Measurements from ENCODE around the gene KIF26A.

KIF26A gene

GRCh38 chr14:104101651-104102281, 36.6 kb upstream of the KIF26A start:
- no peak overlapping the region for H3K4me3 ChIP-seq (ENCODE audit: low read depth, low read length)
- TF ChIP-seq CTCF (IDR thresholded peaks at IDR 0.05; ENCODE audit: low read depth, low read length): no peak
- no peak for TF ChIP-seq MAX (IDR thresholded peaks at IDR 0.05; ENCODE audit: low read depth, low read length)
- no peak for TF ChIP-seq MYC (IDR thresholded peaks at IDR 0.05; ENCODE audit: low read depth, low read length)
- TF ChIP-seq POLR2A (IDR thresholded peaks at IDR 0.05; ENCODE audit: extremely low read depth, insufficient read length): no peak
- DNase-seq (ENCODE audit: low read depth): no peak

GRCh38 chr14:104102282-104102914, 36.0 kb upstream of the KIF26A start:
- TF ChIP-seq MAX (IDR thresholded peaks at IDR 0.05; ENCODE audit: low read depth, low read length) (no peak), MYC (IDR thresholded peaks at IDR 0.05; ENCODE audit: low read depth, low read length) (no peak), CTCF (IDR thresholded peaks at IDR 0.05; ENCODE audit: low read depth, low read length) (no peak), POLR2A (IDR thresholded peaks at IDR 0.05; ENCODE audit: extremely low read depth, insufficient read length) (no peak)
- DNase-seq (ENCODE audit: low read depth): no peak
- no peak overlapping the region for H3K4me3 ChIP-seq (ENCODE audit: low read depth, low read length)

GRCh38 chr14:104103061-104103445, 35.3 kb upstream of the KIF26A start:
- DNase-seq (ENCODE audit: low read depth): no peak
- TF ChIP-seq POLR2A (IDR thresholded peaks at IDR 0.05; ENCODE audit: extremely low read depth, insufficient read length) (no peak), CTCF (IDR thresholded peaks at IDR 0.05; ENCODE audit: low read depth, low read length) (no peak), MYC (IDR thresholded peaks at IDR 0.05; ENCODE audit: low read depth, low read length) (no peak), MAX (IDR thresholded peaks at IDR 0.05; ENCODE audit: low read depth, low read length) (no peak)
- no peak overlapping the region for H3K4me3 ChIP-seq (ENCODE audit: low read depth, low read length)

- no peak overlapping the region for H3K4me3 ChIP-seq (ENCODE audit: low read depth, low read length)
- TF ChIP-seq MAX (IDR thresholded peaks at IDR 0.05; ENCODE audit: low read depth, low read length) (no peak), CTCF (IDR thresholded peaks at IDR 0.05; ENCODE audit: low read depth, low read length) (no peak), POLR2A (IDR thresholded peaks at IDR 0.05; ENCODE audit: extremely low read depth, insufficient read length) (no peak), MYC (IDR thresholded peaks at IDR 0.05; ENCODE audit: low read depth, low read length) (no peak)
Observed at GRCh38 chr14:104103446-104104075, 34.8 kb upstream of the KIF26A start.

GRCh38 chr14:104104076-104104901, 34.1 kb upstream of the KIF26A start:
- no peak for DNase-seq (ENCODE audit: low read depth)
- no peak overlapping the region for H3K4me3 ChIP-seq (ENCODE audit: low read depth, low read length)
- TF ChIP-seq MYC (IDR thresholded peaks at IDR 0.05; ENCODE audit: low read depth, low read length) (no peak), CTCF (IDR thresholded peaks at IDR 0.05; ENCODE audit: low read depth, low read length) (no peak), MAX (IDR thresholded peaks at IDR 0.05; ENCODE audit: low read depth, low read length) (no peak), POLR2A (IDR thresholded peaks at IDR 0.05; ENCODE audit: extremely low read depth, insufficient read length) (no peak)

More at GRCh38 chr14:104103446-104104075, 34.8 kb upstream of the KIF26A start:
- no peak for DNase-seq (ENCODE audit: low read depth)
